AG04449 (cell line): ENCODE measurements around the gene NIN.

Experiments
- CTCF ChIA-PET: fragments of 350-600 bp; formaldehyde crosslinking; extraction: SDS; loops from one replicate; lab custom pipeline; 2021; ENCODE audit warnings: antibody characterized with exemption; lab: Yijun Ruan, JAX
- POLR2A ChIA-PET: fragments of 400-600, 350-600 bp; formaldehyde crosslinking; extraction: SDS; loops from one replicate; lab custom pipeline; 2020; ENCODE audit warnings: antibody characterized with exemption, inconsistent platforms; lab: Yijun Ruan, JAX
- DNase-seq: peaks from one replicate; pipeline ENCODE4 v3.0.0-alpha.2; 2010; ENCODE audit warnings: low read depth, low spot score
- H3K4me3 ChIP-seq: 2 replicates; pipeline ENCODE4 v1.5.1; 2011; ENCODE audit warnings: low read depth, mild to moderate bottlenecking, control low read depth, low read length
- CTCF ChIP-seq: IDR thresholded peaks from one replicate; pipeline ENCODE4 v1.5.1; 2011; ENCODE audit warnings: mild to moderate bottlenecking, moderate library complexity, low read length, control low read depth, inconsistent platforms; ENCODE audit not compliant: insufficient read depth; ENCODE audit errors: missing control alignments

The NIN gene

GRCh38 chr14:50830932-50831725 lies at the start of gene NIN:
TSS of gene NIN (minus strand) at chr14:50831162. CDS start at chr14:50822056, 9,106 bp downstream.
- H3K4me3 ChIP-seq: peak within 1 kb of the TSS; percentile 74
- CTCF ChIA-PET: interaction anchor here (0.9 to 5.6 kb wide), 5 partner anchors 9 to 29 kb away, joined by 3 to 30 read pairs (median 4); no protein-coding TSS in a partner anchor
- POLR2A ChIA-PET: interaction anchor here (0.5 to 1.0 kb wide), 3 partner anchors 16 to 131 kb away, joined by 3 read pairs; no protein-coding TSS in a partner anchor
- no peak for DNase-seq
- no peak for TF ChIP-seq CTCF

GRCh38 chr14:50875359-50876070 lies 44.6 kb upstream of the NIN start:
- DNase-seq: no peak
- CTCF ChIA-PET: interaction anchor here (1.0 to 2.0 kb wide), 2 partner anchors 11 to 15 kb away, joined by 3 to 17 read pairs; no protein-coding TSS in a partner anchor
- no peak overlapping the region for H3K4me3 ChIP-seq
- TF ChIP-seq CTCF: no peak
- POLR2A ChIA-PET: interaction anchor here (0.9 kb wide), 1 partner anchor 10 kb away, joined by 3 read pairs; no protein-coding TSS in a partner anchor

GRCh38 chr14:50874757-50875156 lies 43.8 kb upstream of the NIN start:
- CTCF ChIA-PET: interaction anchor here (0.6 to 2.0 kb wide), 2 partner anchors 14 to 69 kb away, joined by 3 to 17 read pairs; no protein-coding TSS in a partner anchor
- no peak for TF ChIP-seq CTCF
- DNase-seq: no peak
- no peak overlapping the region for H3K4me3 ChIP-seq
- POLR2A ChIA-PET: interaction anchor here (0.5 to 0.9 kb wide), 2 partner anchors 10 to 111 kb away, joined by 3 read pairs; no protein-coding TSS in a partner anchor

- POLR2A ChIA-PET: no interaction called here
- no peak for DNase-seq
- no peak for TF ChIP-seq CTCF
- CTCF ChIA-PET: interaction anchor here (1.4 to 6.8 kb wide), 2 partner anchors 12 to 157 kb away, joined by 3 to 70 read pairs; no protein-coding TSS in a partner anchor
- H3K4me3 ChIP-seq: no peak within 1 kb of the TSS; the same call in 1 of the 2 replicates
Observed at GRCh38 chr14:50871914-50872732, 41.2 kb upstream of the NIN start, which contains the start of gene ABHD12B. TSS of gene ABHD12B (plus strand) at chr14:50872053. CDS start at chr14:50872175, 122 bp downstream.

- TF ChIP-seq CTCF: no peak
- ChIA-PET POLR2A (no interaction called here), CTCF (interaction anchor here (1.4 to 6.8 kb wide), 2 partner anchors 11 to 156 kb away, joined by 3 to 70 read pairs; no protein-coding TSS in a partner anchor)
- no peak for DNase-seq
- no peak overlapping the region for H3K4me3 ChIP-seq
Observed at GRCh38 chr14:50871228-50871627, 40.3 kb upstream of the NIN start.
